HepG2 (cell line): ENCODE results near the gene VPS52. TPM values are rescaled to one million over a fixed set of nuclear protein-coding genes. Genes with fewer than 3 reads are reported as not detected.

ENCODE experiments used
- CBX5 ChIP-seq: sonication (generic); formaldehyde crosslinking; IDR thresholded peaks from 2 replicates; pipeline ENCODE4 v1.4.0; 2020; ENCODE audit warnings: missing genetic modification reagents, borderline replicate concordance
- GATAD1 ChIP-seq: IDR thresholded peaks from 2 replicates; pipeline ENCODE4 v1.6.1; 2016; ENCODE audit warnings: missing genetic modification reagents, missing compliant biosample characterization
- MYPOP ChIP-seq: sonication (generic); formaldehyde crosslinking; IDR thresholded peaks from 2 replicates; pipeline ENCODE4 v1.8.1; 2023; ENCODE audit warnings: mild to moderate bottlenecking, moderate library complexity, missing genetic modification reagents
- PCBP1 ChIP-seq: fragments of 200-400 bp; formaldehyde crosslinking; IDR thresholded peaks from 2 replicates; pipeline ENCODE4 v1.6.1; 2017; ENCODE audit warnings: mild to moderate bottlenecking, low read depth, low read length, borderline replicate concordance
- PCBP2 ChIP-seq: fragments of 200-400 bp; formaldehyde crosslinking; optimal IDR thresholded peaks from 2 replicates; pipeline ENCODE3; 2018; ENCODE audit warnings: low read length, low read depth; ENCODE audit not compliant: poor library complexity, severe bottlenecking
- SIN3A ChIP-seq: IDR thresholded peaks from 2 replicates; pipeline ENCODE4 v1.6.1; 2011; ENCODE audit warnings: low read depth, mild to moderate bottlenecking, control low read depth, low read length, borderline replicate concordance
- SP1 ChIP-seq, 2 experiments: fragments of 450-650 bp in 1 of 2; sonication (generic) in 1 of 2; formaldehyde crosslinking in 1 of 2; IDR thresholded peaks; 2 replicates each; pipeline versions ENCODE4 v1.4.0 to v1.6.1; 2016 to 2020; ENCODE audit warnings: missing genetic modification reagents in 1 of 2
- SP140L ChIP-seq: sonication (generic); formaldehyde crosslinking; IDR thresholded peaks from 2 replicates; pipeline ENCODE4 v1.4.0; 2020; ENCODE audit warnings: missing genetic modification reagents, borderline replicate concordance
- USF2 ChIP-seq, 2 experiments: sonication (generic) in 1 of 2; formaldehyde crosslinking in 1 of 2; IDR thresholded peaks; 2 replicates each; pipeline versions ENCODE4 v1.5.1 to v1.6.1; 2011 to 2020; ENCODE audit warnings: borderline replicate concordance in 1 of 2, low read depth in 1 of 2, low read length in 1 of 2, mild to moderate bottlenecking in 1 of 2, missing genetic modification reagents in 1 of 2, moderate library complexity in 1 of 2
- WIZ ChIP-seq: sonication (generic); formaldehyde crosslinking; IDR thresholded peaks from 2 replicates; pipeline ENCODE4 v1.5.1; 2020; ENCODE audit warnings: mild to moderate bottlenecking, missing genetic modification reagents
- ZNF414 ChIP-seq: sonication (generic); formaldehyde crosslinking; IDR thresholded peaks from 2 replicates; pipeline ENCODE4 v1.5.0; 2020; ENCODE audit warnings: missing genetic modification reagents
- ZNF605 ChIP-seq: sonication (generic); formaldehyde crosslinking; IDR thresholded peaks from 2 replicates; pipeline ENCODE4 v1.8.0; 2022; ENCODE audit warnings: mild to moderate bottlenecking, missing genetic modification reagents
- ZNF747 ChIP-seq: sonication (generic); formaldehyde crosslinking; IDR thresholded peaks from 2 replicates; pipeline ENCODE4 v1.8.1; 2023; ENCODE audit warnings: missing genetic modification reagents, mild to moderate bottlenecking, borderline replicate concordance
- ZNF788 ChIP-seq: sonication (generic); formaldehyde crosslinking; IDR thresholded peaks from 2 replicates; pipeline ENCODE4 v1.5.0; 2020; ENCODE audit warnings: mild to moderate bottlenecking, missing genetic modification reagents, borderline replicate concordance
- polyA plus RNA-seq, 8 experiments: library from polyadenylated mRNA; depleted of rRNA in 3 of 8; stranded (reverse) in 7 of 8; unstranded in 1 of 8; fragments of >200 nt; fragmentation: Illumina TruSeq in 4 of 8; extraction: Trizol in 4 of 8; gene quantifications; 2 replicates each; pipeline versions ENCODE4 v1.2.1 to v1.2.3, GENCODE V29; 2011 to 2016; ENCODE audit warnings: low read depth in 4 of 8, missing spikeins in 1 of 8, mixed read lengths in 1 of 8; ENCODE audit not compliant: insufficient read depth in 1 of 8
- total RNA-seq, 5 experiments: library from RNA; depleted of rRNA; stranded (reverse); fragments of >200 nt; fragmentation: Illumina TruSeq; extraction: Trizol; gene quantifications; 2 replicates each; pipeline ENCODE4 v1.2.3, GENCODE V29; 2016; ENCODE audit warnings: low read depth in 1 of 5

Gene VPS52
- total and polyA plus RNA-seq, 2 of the 13 experiments (the other 11 are each of a cell fraction or from before 2014, with no cell fraction given) = 48.9 to 85.5 TPM

GRCh38 chr6:33312361-33313104 is 40.9 kb upstream of the VPS52 start (continued):
- peak; percentile 63 for TF ChIP-seq USF2 (IDR thresholded peaks at IDR 0.05; ENCODE audit: low read depth, low read length)
- peak; percentile 76; the same call in 1 of the 2 replicates for TF ChIP-seq USF2 (CRISPR knock-in tag; IDR thresholded peaks at IDR 0.05; ENCODE audit: borderline replicate concordance)
- TF ChIP-seq SP140L (CRISPR knock-in tag) = peak; percentile 63; the same call in 1 of the 2 replicates
- peak; percentile 88 for TF ChIP-seq MYPOP (CRISPR knock-in tag)
- TF ChIP-seq GATAD1 (CRISPR knock-in tag) = peak; percentile 48; the same call in 1 of the 2 replicates
- TF ChIP-seq ZNF788 (CRISPR knock-in tag) = peak; percentile 84
- no peak for TF ChIP-seq ZNF605
- no peak for TF ChIP-seq WIZ (CRISPR knock-in tag)
- TF ChIP-seq ZNF747 (CRISPR knock-in tag) = peak; percentile 73
- TF ChIP-seq SIN3A = peak; percentile 12; the same call in 1 of the 2 replicates
- TF ChIP-seq ZNF414 (CRISPR knock-in tag) = 0 out of 2 replicates have a peak, but pooled peaks have one; percentile 31
- TF ChIP-seq PCBP1 = 0 out of 2 replicates have a peak, but pooled peaks have one; percentile 31
- TF ChIP-seq CBX5 (CRISPR knock-in tag) = peak; percentile 39; the same call in 1 of the 2 replicates
- no peak for TF ChIP-seq SP1 (IDR thresholded peaks at IDR 0.05)
- TF ChIP-seq SP1 (CRISPR knock-in tag; IDR thresholded peaks at IDR 0.05) = peak; percentile 49; the same call in 1 of the 2 replicates
- TF ChIP-seq PCBP2 = no peak
